Progenitor cell of endocrine pancreas (in vitro differentiated cells): ENCODE results near the gene FPR2. TPM values are rescaled to one million over a fixed set of nuclear protein-coding genes. Genes with fewer than 3 reads are reported as not detected.

ENCODE experiments used
- DNase-seq: peaks from one replicate; pipeline ENCODE4 v3.0.0; 2021; ENCODE audit warnings: low spot score; ENCODE audit not compliant: unreplicated experiment
- H3K27ac Mint-ChIP-seq: 2 replicates; pipeline ENCODE4 v1.8.0; 2021; ENCODE audit warnings: mild to moderate bottlenecking, moderate library complexity, mixed read lengths
- H3K27me3 Mint-ChIP-seq: 2 replicates; pipeline ENCODE4 v1.8.0; 2021; ENCODE audit warnings: mixed read lengths
- H3K36me3 Mint-ChIP-seq: 2 replicates; pipeline ENCODE4 v1.8.0; 2022; ENCODE audit warnings: mixed read lengths; ENCODE audit not compliant: insufficient read depth
- H3K4me1 Mint-ChIP-seq: 2 replicates; pipeline ENCODE4 v1.8.0; 2021; ENCODE audit warnings: low read depth, mixed read lengths
- H3K4me3 Mint-ChIP-seq: 2 replicates; pipeline ENCODE4 v1.8.0; 2021; ENCODE audit warnings: low read depth, mild to moderate bottlenecking, moderate library complexity, mixed read lengths
- H3K9me3 Mint-ChIP-seq: 2 replicates; pipeline ENCODE4 v1.8.0; 2021; ENCODE audit warnings: low read depth, mixed read lengths
- CTCF ChIP-seq: fragments of 200-600 bp; sonication (generic); IDR thresholded peaks from one replicate; pipeline ENCODE4 v1.5.0; 2021; ENCODE audit warnings: antibody characterized with exemption, mild to moderate bottlenecking; ENCODE audit not compliant: unreplicated experiment
- total RNA-seq: library from RNA; stranded (reverse); gene quantifications from 2 replicates; pipeline ENCODE4 v1.2.1, GENCODE V29; 2021

The FPR2 gene
- total RNA-seq, 1 donor from 2014 or later, result not detected

GRCh38 chr19:51807111-51807701, 46.2 kb downstream of the FPR2 start:
- peaks cover 2% of the 10 kb centered on the region for H3K36me3 Mint-ChIP-seq
- H3K27me3 Mint-ChIP-seq, result no peaks in the 10 kb centered on the region
- H3K4me3 Mint-ChIP-seq, result no peak overlapping the region
- peaks cover 26% of the 10 kb centered on the region for H3K9me3 Mint-ChIP-seq
- H3K4me1 Mint-ChIP-seq, result no peaks in the 10 kb centered on the region
- no peak for TF ChIP-seq CTCF
- H3K27ac Mint-ChIP-seq, result no peak overlapping the region
- DNase-seq, result no peak

GRCh38 chr19:51807925-51808324, 46.9 kb downstream of the FPR2 start:
- no peak for DNase-seq
- no peak overlapping the region for H3K4me3 Mint-ChIP-seq
- peaks cover 2% of the 10 kb centered on the region for H3K36me3 Mint-ChIP-seq
- peaks cover 26% of the 10 kb centered on the region for H3K9me3 Mint-ChIP-seq
- no peak overlapping the region for H3K27ac Mint-ChIP-seq
- no peaks in the 10 kb centered on the region for H3K27me3 Mint-ChIP-seq
- TF ChIP-seq CTCF, result no peak
- no peaks in the 10 kb centered on the region for H3K4me1 Mint-ChIP-seq

- Mint-ChIP-seq H3K27ac (no peak overlapping the region), H3K9me3 (peaks cover 21% of the 10 kb centered on the region), H3K36me3 (peaks cover 2% of the 10 kb centered on the region), H3K4me3 (no peak overlapping the region), H3K27me3 (no peaks in the 10 kb centered on the region), H3K4me1 (no peaks in the 10 kb centered on the region)
- no peak for DNase-seq
- TF ChIP-seq CTCF, result no peak
These were observed 47.5 kb downstream of the FPR2 start for GRCh38 chr19:51808333-51808986.

- Mint-ChIP-seq H3K27ac (no peak overlapping the region), H3K9me3 (peaks cover 24% of the 10 kb centered on the region), H3K36me3 (no peaks in the 10 kb centered on the region), H3K4me1 (no peaks in the 10 kb centered on the region), H3K4me3 (no peak overlapping the region), H3K27me3 (no peaks in the 10 kb centered on the region)
- TF ChIP-seq CTCF, result no peak
- no peak for DNase-seq
These were observed 48.8 kb downstream of the FPR2 start for GRCh38 chr19:51809787-51810186.

GRCh38 chr19:51810223-51810622, 49.2 kb downstream of the FPR2 start:
- no peaks in the 10 kb centered on the region for H3K36me3 Mint-ChIP-seq

More at GRCh38 chr19:51810223-51810622, 49.2 kb downstream of the FPR2 start:
- Mint-ChIP-seq H3K27ac (no peak overlapping the region), H3K4me3 (no peak overlapping the region), H3K27me3 (no peaks in the 10 kb centered on the region), H3K4me1 (no peaks in the 10 kb centered on the region), H3K9me3 (peaks cover 24% of the 10 kb centered on the region)
- no peak for TF ChIP-seq CTCF
- DNase-seq, result no peak
